ENCODE results near the gene CMIP.
"Not testable (repeated sequence)": the region's sequence is repeated elsewhere in the genome, so short reads cannot be mapped to it uniquely, and the experiment has no call there.

CMIP gene

GRCh38 chr16:81731649-81732048 is 287.0 kb downstream of the CMIP start:
- DNase-seq = no peak

GRCh38 chr16:81732699-81733098 is 288.1 kb downstream of the CMIP start:
- DNase-seq = no peak

GRCh38 chr16:81733295-81733694 is 288.7 kb downstream of the CMIP start:
- DNase-seq = no peak

GRCh38 chr16:81734632-81735434 is 290.2 kb downstream of the CMIP start:
- DNase-seq = no peak

GRCh38 chr16:81737885-81738536 is 293.4 kb downstream of the CMIP start:
- DNase-seq = peak; percentile 85

- DNase-seq = no peak
These were observed 294.3 kb downstream of the CMIP start for GRCh38 chr16:81738783-81739496.

GRCh38 chr16:81739503-81739902 is 294.9 kb downstream of the CMIP start:
- DNase-seq = no peak

GRCh38 chr16:81740169-81740568 is 295.6 kb downstream of the CMIP start:
- DNase-seq = no peak

- not testable (repeated sequence) for DNase-seq
These were observed 296.8 kb downstream of the CMIP start for GRCh38 chr16:81741430-81741770.

GRCh38 chr16:81744385-81744784 is 299.8 kb downstream of the CMIP start:
- no peak for DNase-seq

GRCh38 chr16:81744911-81745310 is 300.3 kb downstream of the CMIP start:
- no peak for DNase-seq

GRCh38 chr16:81745704-81746558 is 301.3 kb downstream of the CMIP start:
- DNase-seq = peak; percentile 79

GRCh38 chr16:81746566-81746965 is 302.0 kb downstream of the CMIP start:
- DNase-seq = no peak

- no peak for DNase-seq
These were observed 304.0 kb downstream of the CMIP start for GRCh38 chr16:81748476-81749198.

GRCh38 chr16:81752225-81752875 is 307.7 kb downstream of the CMIP start:
- DNase-seq = peak; percentile 57

- DNase-seq = no peak
These were observed 308.2 kb downstream of the CMIP start for GRCh38 chr16:81752876-81753227.

GRCh38 chr16:81754858-81755257 is 310.2 kb downstream of the CMIP start:
- DNase-seq = no peak

GRCh38 chr16:81755915-81756614 is 311.5 kb downstream of the CMIP start:
- DNase-seq = peak; percentile 35

- no peak for DNase-seq
These were observed 312.2 kb downstream of the CMIP start for GRCh38 chr16:81756615-81757356.

GRCh38 chr16:81758376-81758775 is 313.8 kb downstream of the CMIP start:
- no peak for DNase-seq

All from right hindlimb (tissue), 1 donor.